ENCODE results near the gene CCL3.
A peak's percentile ranks its signal among the peaks of the same experiment; 100 is the strongest.
"Not testable (repeated sequence)": the region's sequence is repeated elsewhere in the genome, so short reads cannot be mapped to it uniquely, and the experiment has no call there.

The CCL3 gene

GRCh38 chr17:36086791-36087190, 3.2 kb downstream of the CCL3 start:
- no peak for TF ChIP-seq ZFX (IDR thresholded peaks at IDR 0.05; ENCODE audit: borderline replicate concordance)
- TF ChIP-seq CTCF (IDR thresholded peaks at IDR 0.05) = no peak
- no peak overlapping the region for H3K27ac ChIP-seq

- TF ChIP-seq ZFX (IDR thresholded peaks at IDR 0.05; ENCODE audit: borderline replicate concordance) (no peak), CTCF (IDR thresholded peaks at IDR 0.05) (no peak)
- no peak overlapping the region for H3K27ac ChIP-seq
Measured at GRCh38 chr17:36085765-36086164, 4.2 kb downstream of the CCL3 start.

GRCh38 chr17:36083691-36084090, 6.3 kb downstream of the CCL3 start:
- H3K27ac ChIP-seq = not testable (repeated sequence)

DNA sequence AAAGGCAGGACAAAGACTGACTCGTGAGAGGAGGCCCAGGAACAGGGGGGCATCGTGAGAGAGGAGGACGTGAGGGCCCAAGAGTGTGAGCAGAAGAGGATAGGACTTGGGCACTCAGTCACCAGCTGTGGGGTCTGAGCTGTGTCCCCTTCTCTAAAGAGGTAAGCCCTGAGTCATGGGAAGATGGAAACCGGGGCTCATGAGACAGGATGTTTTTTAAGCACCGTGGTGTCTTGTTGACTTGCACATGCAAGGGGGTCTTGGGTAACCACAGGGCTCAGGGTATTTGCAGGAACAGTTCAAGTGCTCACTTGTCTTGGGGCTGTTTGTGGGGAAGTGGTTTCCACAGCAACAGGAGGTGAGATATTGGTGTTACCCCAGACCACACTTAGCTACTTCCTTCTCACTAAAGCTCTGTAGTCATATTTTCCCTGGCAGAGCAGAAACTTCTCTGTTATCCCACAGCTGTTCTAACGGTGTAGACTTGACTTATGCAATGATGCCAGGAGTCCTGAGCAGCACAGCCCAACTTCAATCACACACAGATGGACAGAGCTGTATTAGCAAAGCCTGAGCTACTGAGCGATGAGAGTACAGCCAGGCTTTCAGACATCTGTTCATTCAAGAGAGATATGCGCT, 7.3 kb downstream of the CCL3 start:
- not testable (repeated sequence) for H3K27ac ChIP-seq

DNA sequence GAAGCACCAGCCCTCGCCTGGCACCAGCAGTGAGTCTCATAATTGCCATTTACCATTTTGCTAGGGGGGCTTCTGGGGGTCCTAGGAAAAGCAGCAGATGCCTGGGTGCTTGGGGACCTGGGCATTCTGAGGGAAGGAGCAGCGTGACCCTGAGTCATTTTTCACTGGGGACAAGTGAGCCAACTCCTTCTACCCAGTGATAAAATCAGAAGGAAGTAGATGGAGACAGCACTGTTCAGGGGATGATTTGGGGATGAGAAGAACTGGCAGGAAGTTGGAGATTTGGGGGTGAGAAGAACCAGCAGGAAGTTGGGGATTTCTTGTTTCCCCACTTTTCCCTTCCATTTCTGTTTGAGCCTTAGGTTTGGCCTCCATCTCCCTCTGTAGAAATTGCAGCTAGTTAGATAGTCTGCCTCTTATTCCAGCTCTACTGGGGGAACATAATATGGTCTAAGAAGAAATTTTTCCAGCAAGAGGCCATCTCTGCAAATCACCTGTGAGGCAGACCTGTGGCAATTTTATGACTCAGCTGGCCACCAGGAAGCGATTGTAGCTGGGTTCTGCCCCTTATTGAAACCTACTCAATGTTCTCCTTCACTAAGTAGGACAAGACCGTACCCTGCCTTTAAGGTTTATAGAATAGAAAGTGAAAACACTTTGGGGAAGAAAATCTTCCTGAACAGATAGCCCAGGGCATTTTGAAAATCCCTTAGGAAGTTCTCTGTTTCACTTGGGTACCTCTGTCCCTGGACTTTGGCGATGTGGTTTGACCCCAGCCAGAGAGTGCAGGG, 8.1 kb downstream of the CCL3 start:
- H3K27ac ChIP-seq = not testable (repeated sequence)

DNA sequence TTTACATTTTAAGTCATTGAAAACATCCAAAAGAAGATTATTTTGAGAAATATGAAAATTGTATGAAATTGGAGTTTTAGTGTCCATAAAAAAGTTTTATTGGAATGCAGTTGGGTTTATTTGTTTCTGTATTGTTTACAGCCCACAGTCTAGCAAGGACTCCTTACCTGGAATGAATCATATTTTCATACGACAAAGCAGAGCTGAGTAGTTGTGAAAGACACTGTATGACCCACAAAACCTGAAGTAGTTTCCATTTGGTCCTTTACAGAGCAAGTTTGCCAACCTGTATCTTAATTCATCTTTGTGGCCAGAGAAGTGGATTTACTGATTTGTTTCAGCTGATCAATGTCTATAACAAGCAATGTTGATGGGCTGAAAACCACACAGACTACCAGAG, 15.6 kb downstream of the CCL3 start:
- TF ChIP-seq ZFX (IDR thresholded peaks at IDR 0.05; ENCODE audit: borderline replicate concordance) (no peak), CTCF (IDR thresholded peaks at IDR 0.05) (no peak)
- H3K27ac ChIP-seq = no peak overlapping the region

- H3K27ac ChIP-seq = no peak overlapping the region
- TF ChIP-seq ZFX (IDR thresholded peaks at IDR 0.05; ENCODE audit: borderline replicate concordance) (no peak), CTCF (IDR thresholded peaks at IDR 0.05) (peak; percentile 90)
Measured at GRCh38 chr17:36072431-36073121, 17.4 kb downstream of the CCL3 start.

DNA sequence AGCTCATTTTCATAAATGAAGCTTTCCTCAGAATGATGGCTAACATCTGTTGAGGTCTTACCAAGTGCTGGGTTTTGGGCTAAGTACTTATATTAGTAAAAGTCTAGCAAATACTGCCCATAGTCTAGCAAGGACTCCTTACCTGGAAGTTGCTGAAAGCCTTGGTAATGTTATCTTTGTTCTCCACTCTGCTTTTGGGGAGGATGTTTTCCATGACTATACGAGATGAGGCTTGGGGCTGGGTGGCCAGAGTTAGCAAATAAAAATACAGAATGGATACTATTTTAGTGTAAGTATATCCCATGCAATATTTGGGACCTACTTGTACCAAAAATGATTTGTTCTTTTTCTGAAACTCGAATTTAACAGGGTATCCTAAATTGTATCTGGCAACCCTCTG, 18.2 kb downstream of the CCL3 start:
- TF ChIP-seq CTCF (IDR thresholded peaks at IDR 0.05) (no peak), ZFX (IDR thresholded peaks at IDR 0.05; ENCODE audit: borderline replicate concordance) (no peak)
- no peak overlapping the region for H3K27ac ChIP-seq

All from 22Rv1 (cell line).